ENCODE results near the gene SLC5A3. TPM values are rescaled to one million over a fixed set of nuclear protein-coding genes. Genes with fewer than 3 reads are reported as not detected.

The SLC5A3 gene
- total and polyA plus RNA-seq, 12 donors: 0.58 to 7.4 (median 2.7) TPM

DNA sequence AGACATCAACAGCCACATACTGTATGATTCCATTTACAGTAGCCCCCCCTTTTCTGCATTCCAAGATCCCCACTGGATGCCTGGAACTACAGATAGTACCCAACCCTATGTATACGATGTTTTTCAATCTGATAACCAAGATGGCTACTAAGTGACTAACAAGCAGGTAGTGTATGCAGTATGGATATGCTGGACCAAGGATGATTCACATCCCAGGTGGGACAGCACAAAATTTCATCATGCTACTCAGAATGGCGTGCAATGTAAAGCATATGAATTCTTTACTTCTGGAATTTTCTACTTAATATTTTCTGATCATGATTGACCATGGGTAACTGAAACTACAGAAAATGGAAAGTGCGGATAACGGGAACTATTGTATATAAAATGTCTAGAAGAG, 30.0 kb upstream of the SLC5A3 start:
- TF ChIP-seq, protein P1, sequence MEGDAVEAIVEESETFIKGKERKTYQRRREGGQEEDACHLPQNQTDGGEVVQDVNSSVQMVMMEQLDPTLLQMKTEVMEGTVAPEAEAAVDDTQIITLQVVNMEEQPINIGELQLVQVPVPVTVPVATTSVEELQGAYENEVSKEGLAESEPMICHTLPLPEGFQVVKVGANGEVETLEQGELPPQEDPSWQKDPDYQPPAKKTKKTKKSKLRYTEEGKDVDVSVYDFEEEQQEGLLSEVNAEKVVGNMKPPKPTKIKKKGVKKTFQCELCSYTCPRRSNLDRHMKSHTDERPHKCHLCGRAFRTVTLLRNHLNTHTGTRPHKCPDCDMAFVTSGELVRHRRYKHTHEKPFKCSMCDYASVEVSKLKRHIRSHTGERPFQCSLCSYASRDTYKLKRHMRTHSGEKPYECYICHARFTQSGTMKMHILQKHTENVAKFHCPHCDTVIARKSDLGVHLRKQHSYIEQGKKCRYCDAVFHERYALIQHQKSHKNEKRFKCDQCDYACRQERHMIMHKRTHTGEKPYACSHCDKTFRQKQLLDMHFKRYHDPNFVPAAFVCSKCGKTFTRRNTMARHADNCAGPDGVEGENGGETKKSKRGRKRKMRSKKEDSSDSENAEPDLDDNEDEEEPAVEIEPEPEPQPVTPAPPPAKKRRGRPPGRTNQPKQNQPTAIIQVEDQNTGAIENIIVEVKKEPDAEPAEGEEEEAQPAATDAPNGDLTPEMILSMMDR (IDR thresholded peaks at IDR 0.05): no peak
- no peak overlapping the region for H3K4me3 ChIP-seq
- H3K27ac ChIP-seq: no peak overlapping the region
- no peak for ATAC-seq
- peaks cover 0 to 3% (median 0%) of the 10 kb centered on the region in 11 donors for H3K9me3 ChIP-seq
- intact Hi-C loops (cut with DNase I): no loop called here
- H3K36me3 ChIP-seq: no peaks in the 10 kb centered on the region
- DNase-seq: no peak
- 84 to 85% methylated on average over 4 of the region's 4 CpGs for WGBS, 2 donors
- no peaks in the 10 kb centered on the region for H3K27me3 ChIP-seq
- no peaks in the 10 kb centered on the region for H3K4me1 ChIP-seq

DNA sequence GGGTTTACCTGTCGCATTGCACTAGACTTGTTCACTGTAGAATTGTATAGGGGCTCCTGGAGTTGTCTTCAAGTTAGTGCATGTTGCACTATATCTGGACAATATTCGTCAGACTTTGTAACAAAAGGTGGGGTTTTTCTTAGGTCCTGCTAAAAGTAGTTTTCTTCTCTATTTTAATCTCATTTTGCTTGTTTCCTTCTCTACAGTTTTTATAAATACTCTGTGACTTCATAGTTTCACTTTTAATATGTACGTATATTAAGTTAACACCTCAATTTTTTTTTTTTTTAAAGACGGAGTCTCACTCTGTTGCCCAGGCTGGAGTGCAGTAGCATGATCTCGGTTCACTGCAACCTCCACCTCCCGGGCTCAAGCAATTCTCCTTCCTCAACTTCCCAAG, 26.5 kb upstream of the SLC5A3 start:
- Histone ChIP-seq H3K36me3 (no peaks in the 10 kb centered on the region), H3K27me3 (no peaks in the 10 kb centered on the region), H3K9me3 (peaks cover 0 to 5% (median 0%) of the 10 kb centered on the region in 11 donors), H3K27ac (no peak overlapping the region), H3K4me1 (no peaks in the 10 kb centered on the region), H3K4me3 (no peak overlapping the region)
- TF ChIP-seq, protein P1 (IDR thresholded peaks at IDR 0.05): no peak
- DNase-seq (no peak), ATAC-seq (no peak)
- intact Hi-C loops (cut with DNase I): no loop called here
- WGBS, 2 donors: 85 to 90% methylated on average over 6 of the region's 6 CpGs

DNA sequence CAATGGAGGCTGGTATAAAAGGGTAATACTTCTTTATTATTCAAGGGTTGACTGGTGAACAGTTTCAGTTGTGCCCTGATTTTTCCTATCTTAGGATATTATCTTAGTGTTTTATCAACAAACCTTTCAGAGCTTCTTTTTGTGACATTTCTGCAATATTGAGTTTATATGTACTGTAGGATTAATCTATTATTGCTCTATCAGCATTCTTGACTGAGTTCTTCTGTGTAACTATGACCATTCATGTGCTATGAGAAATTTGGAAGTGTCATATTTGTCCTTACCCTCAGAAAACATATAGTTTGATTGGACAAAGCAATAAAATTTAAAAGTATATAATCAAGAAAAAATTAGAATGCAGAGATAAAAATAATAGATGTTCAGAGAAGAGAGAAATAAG, 25.5 kb upstream of the SLC5A3 start:
- DNase-seq: no peak
- peaks cover 0 to 5% (median 0%) of the 10 kb centered on the region in 11 donors for H3K9me3 ChIP-seq
- H3K36me3 ChIP-seq: no peaks in the 10 kb centered on the region

DNA sequence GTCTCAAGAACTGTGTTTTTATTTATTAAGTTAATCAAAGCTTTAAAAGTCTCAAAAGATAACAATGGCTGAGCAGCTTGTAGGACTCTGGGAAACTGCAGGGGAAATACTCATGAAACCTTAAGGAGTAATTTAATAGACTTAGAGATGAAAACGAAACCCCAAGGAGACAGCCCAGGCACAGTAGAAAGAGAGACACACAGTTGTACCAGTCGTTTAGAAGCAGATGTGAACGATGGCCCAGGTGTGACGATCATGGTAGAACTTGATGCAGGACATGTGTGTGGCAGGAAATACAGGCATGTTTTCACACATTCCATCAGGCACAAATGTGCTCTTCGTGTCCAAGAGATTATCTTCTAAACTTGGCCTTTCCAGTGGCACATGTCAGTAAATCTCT, 21.2 kb upstream of the SLC5A3 start:
- no peaks in the 10 kb centered on the region for H3K4me1 ChIP-seq
- no peak for ATAC-seq
- 78 to 88% methylated on average over 5 of the region's 5 CpGs for WGBS, 2 donors
- no peak overlapping the region for H3K27ac ChIP-seq
- peaks cover 0 to 5% (median 0%) of the 10 kb centered on the region in 11 donors for H3K9me3 ChIP-seq
- no peak overlapping the region for H3K4me3 ChIP-seq
- intact Hi-C loops (cut with DNase I): no loop called here
- DNase-seq: no peak
- H3K36me3 ChIP-seq: no peaks in the 10 kb centered on the region
- TF ChIP-seq, protein P1 (IDR thresholded peaks at IDR 0.05): no peak
- H3K27me3 ChIP-seq: no peaks in the 10 kb centered on the region

More for the DNA sequence above, 25.5 kb upstream of the SLC5A3 start:
- Histone ChIP-seq H3K4me1 (no peaks in the 10 kb centered on the region), H3K4me3 (no peak overlapping the region), H3K27me3 (no peaks in the 10 kb centered on the region), H3K27ac (no peak overlapping the region)
- TF ChIP-seq, protein P1 (IDR thresholded peaks at IDR 0.05): no peak
- no peak for ATAC-seq
- intact Hi-C loops (cut with DNase I): no loop called here

Data from heart right ventricle (tissue), 16 donors.